Loucy (cell line): ENCODE measurements around the gene RTF1.

ENCODE experiments used
- CTCF ChIP-seq: fragments of 200-600 bp; sonication (generic); conservative IDR thresholded peaks from 2 replicates; pipeline ENCODE4 v1.5.1; 2014; ENCODE audit warnings: mild to moderate bottlenecking, antibody characterized with exemption, low read length
- EZH2phosphoT487 ChIP-seq: fragments of 200-600 bp; IDR thresholded peaks from 2 replicates; pipeline ENCODE4 v1.6.1; 2018; ENCODE audit warnings: antibody characterized with exemption, mild to moderate bottlenecking, moderate library complexity, borderline replicate concordance

GRCh38 chr15:41465822-41466421 lies 49.0 kb downstream of the RTF1 start:
- peak; percentile 98 for TF ChIP-seq CTCF
- no peak for TF ChIP-seq EZH2phosphoT487
